Measurements from ENCODE around the gene PNLIPRP1. TPM values are rescaled to one million over a fixed set of nuclear protein-coding genes. Genes with fewer than 3 reads are reported as not detected.

Gene PNLIPRP1
- total and polyA plus RNA-seq, 7 donors, result 0.34 to 1.6 (median 0.38) TPM; not detected in 4

DNA sequence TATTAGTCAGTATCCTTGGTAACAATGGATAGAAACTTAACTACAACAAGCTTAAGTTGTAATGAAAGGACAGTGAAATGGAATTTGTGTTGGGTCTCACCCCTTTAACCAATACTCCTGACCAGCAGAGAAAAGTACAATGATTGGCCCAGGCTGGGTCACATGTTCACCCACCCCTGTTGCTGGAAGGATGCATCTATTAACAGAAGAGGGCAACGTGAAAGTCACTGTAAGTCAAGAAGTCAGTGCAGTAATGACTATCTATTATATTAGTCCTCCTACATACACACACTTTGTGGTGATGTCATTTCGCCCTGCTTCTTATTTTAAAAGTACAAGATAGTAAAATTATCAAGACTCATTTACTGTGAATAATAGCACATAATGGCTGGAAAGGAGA lies 46.2 kb downstream of the PNLIPRP1 start:
- Histone ChIP-seq H3K27me3 (ENCODE audit: insufficient read depth in 3 of 3, low read length in 2 of 3) (no peaks in the 10 kb centered on the region), H3K9me3 (peaks cover 8% of the 10 kb centered on the region), H3K4me3 (no peak overlapping the region), H3K36me3 (ENCODE audit: insufficient read depth in 1 of 2, low read depth in 1 of 2) (no peaks in the 10 kb centered on the region), H3K4me1 (no peaks in the 10 kb centered on the region), H3K27ac (no peak overlapping the region)
- 38 to 44% (median 41%) methylated on average over 2 of the region's 2 CpGs for WGBS, 3 donors
- DNase-seq (no peak), ATAC-seq (no peak)
- TF ChIP-seq, protein P1, sequence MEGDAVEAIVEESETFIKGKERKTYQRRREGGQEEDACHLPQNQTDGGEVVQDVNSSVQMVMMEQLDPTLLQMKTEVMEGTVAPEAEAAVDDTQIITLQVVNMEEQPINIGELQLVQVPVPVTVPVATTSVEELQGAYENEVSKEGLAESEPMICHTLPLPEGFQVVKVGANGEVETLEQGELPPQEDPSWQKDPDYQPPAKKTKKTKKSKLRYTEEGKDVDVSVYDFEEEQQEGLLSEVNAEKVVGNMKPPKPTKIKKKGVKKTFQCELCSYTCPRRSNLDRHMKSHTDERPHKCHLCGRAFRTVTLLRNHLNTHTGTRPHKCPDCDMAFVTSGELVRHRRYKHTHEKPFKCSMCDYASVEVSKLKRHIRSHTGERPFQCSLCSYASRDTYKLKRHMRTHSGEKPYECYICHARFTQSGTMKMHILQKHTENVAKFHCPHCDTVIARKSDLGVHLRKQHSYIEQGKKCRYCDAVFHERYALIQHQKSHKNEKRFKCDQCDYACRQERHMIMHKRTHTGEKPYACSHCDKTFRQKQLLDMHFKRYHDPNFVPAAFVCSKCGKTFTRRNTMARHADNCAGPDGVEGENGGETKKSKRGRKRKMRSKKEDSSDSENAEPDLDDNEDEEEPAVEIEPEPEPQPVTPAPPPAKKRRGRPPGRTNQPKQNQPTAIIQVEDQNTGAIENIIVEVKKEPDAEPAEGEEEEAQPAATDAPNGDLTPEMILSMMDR (IDR thresholded peaks at IDR 0.05), result no peak
- intact Hi-C loops (cut with DNase I), result no loop called here

DNA sequence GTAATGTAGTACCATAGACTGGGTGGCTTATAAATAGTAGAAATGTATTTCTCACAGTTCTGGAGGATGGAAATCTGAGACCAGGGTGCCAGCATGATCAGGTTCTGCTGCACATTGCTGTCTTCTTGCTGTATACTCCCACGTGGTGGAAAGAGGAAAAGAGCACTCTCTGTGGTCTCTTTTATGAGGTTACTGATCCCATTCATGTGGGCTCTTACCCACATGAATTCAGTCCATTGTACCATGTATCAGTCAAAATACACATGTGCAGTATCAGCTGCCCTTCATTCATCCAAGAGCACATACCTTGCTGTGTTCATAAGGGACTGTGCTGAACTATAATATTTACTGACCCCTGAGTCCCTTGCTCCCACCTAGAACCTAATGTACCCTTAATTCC lies 47.1 kb downstream of the PNLIPRP1 start:
- TF ChIP-seq, protein P1 (IDR thresholded peaks at IDR 0.05), result no peak
- no peak for ATAC-seq
- peaks cover 8% of the 10 kb centered on the region for H3K9me3 ChIP-seq
- no peaks in the 10 kb centered on the region for H3K27me3 ChIP-seq (ENCODE audit: insufficient read depth in 3 of 3, low read length in 2 of 3)
- intact Hi-C loops (cut with DNase I), result no loop called here
- WGBS, 3 donors, result 0 to 21% (median 8%) methylated on average over 1 of the region's 1 CpG
- no peaks in the 10 kb centered on the region for H3K4me1 ChIP-seq
- no peaks in the 10 kb centered on the region for H3K36me3 ChIP-seq (ENCODE audit: insufficient read depth in 1 of 2, low read depth in 1 of 2)
- no peak for DNase-seq
- H3K4me3 ChIP-seq, result no peak overlapping the region
- H3K27ac ChIP-seq, result no peak overlapping the region

DNA sequence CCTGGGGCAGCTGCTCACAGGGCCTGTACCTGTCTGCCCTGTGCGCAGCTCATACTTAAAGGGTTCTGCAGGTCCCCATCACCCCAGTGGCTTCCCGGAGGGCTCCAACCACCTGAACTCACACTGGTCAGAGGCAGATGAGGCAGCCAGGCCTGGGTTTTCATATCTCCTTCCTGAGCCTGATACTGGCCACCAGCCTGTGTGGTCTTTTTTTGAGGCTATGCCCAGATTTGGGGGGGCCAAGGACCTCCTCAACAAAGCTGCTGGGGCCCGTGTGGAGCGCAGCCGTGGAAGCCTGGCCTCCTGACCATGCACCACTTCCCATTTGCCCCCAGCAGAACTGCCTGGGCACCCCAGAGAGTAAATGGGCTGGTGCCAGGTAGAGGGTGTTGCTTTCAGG lies 55.7 kb downstream of the PNLIPRP1 start:
- H3K36me3 ChIP-seq (ENCODE audit: insufficient read depth in 1 of 2, low read depth in 1 of 2), result no peaks in the 10 kb centered on the region
- H3K9me3 ChIP-seq, result no peaks in the 10 kb centered on the region
- DNase-seq, result no peak
- H3K4me3 ChIP-seq, result no peak overlapping the region
- TF ChIP-seq, protein P1 (IDR thresholded peaks at IDR 0.05), result no peak
- intact Hi-C loops (cut with DNase I), result no loop called here
- no peak overlapping the region for H3K27ac ChIP-seq
- 85 to 95% (median 87%) methylated on average over 5 of the region's 5 CpGs for WGBS, 3 donors
- no peaks in the 10 kb centered on the region for H3K27me3 ChIP-seq (ENCODE audit: insufficient read depth in 3 of 3, low read length in 2 of 3)
- H3K4me1 ChIP-seq, result no peaks in the 10 kb centered on the region
- no peak for ATAC-seq

DNA sequence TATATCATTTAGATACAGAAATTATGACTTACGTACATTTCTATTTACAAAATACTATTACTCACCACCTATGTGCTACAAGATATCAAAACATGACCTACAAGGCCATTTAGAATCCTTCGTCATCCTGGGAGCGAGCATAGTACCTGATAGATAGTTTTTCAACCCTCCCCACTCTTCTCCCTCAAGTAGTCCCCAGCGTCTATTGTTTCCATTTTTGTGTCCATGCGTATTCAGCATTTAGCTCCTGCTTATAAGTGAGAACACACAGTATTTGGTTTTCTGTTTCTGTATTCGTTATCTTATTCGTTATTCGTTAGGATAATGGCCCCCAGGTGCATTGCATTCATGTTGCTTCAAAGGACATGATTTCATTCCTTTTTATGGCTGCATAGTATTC lies 58.1 kb downstream of the PNLIPRP1 start:
- Histone ChIP-seq H3K27me3 (ENCODE audit: insufficient read depth in 3 of 3, low read length in 2 of 3) (peaks cover 0 to 3% (median 0%) of the 10 kb centered on the region in 3 donors), H3K27ac (no peak overlapping the region), H3K4me1 (no peaks in the 10 kb centered on the region), H3K4me3 (no peak overlapping the region), H3K9me3 (no peaks in the 10 kb centered on the region), H3K36me3 (ENCODE audit: insufficient read depth in 1 of 2, low read depth in 1 of 2) (no peaks in the 10 kb centered on the region)
- 81 to 92% (median 87%) methylated on average over 8 of the region's 8 CpGs for WGBS, 3 donors
- DNase-seq, result no peak
- ATAC-seq, result no peak
- TF ChIP-seq, protein P1 (IDR thresholded peaks at IDR 0.05), result no peak
- intact Hi-C loops (cut with DNase I), result no loop called here

DNA sequence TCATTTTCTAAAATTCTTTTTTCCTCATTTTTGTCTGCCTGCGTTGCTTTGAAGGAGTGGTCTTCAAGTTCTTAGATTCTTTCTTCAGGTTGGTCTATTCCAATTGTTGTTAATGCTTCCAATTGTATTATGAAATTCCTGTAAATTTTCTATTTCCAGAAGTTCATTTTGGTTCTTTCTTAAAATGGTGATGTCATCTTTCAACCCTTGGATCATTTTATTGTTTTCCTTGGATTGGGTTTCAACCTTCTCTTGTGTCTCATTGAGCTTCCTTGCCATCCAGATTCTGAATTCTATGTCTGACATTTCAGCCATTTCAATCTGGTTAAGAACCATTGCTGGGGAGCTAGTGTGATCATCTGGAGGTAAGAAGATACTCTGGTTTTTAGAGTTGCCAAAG lies 63.1 kb downstream of the PNLIPRP1 start:
- Histone ChIP-seq H3K4me3 (no peak overlapping the region), H3K36me3 (ENCODE audit: insufficient read depth in 1 of 2, low read depth in 1 of 2) (no peaks in the 10 kb centered on the region), H3K9me3 (no peaks in the 10 kb centered on the region), H3K27ac (no peak overlapping the region), H3K27me3 (ENCODE audit: insufficient read depth in 3 of 3, low read length in 2 of 3) (peaks cover 0 to 3% (median 3%) of the 10 kb centered on the region in 3 donors), H3K4me1 (no peaks in the 10 kb centered on the region)
- ATAC-seq (no peak), DNase-seq (no peak)
- TF ChIP-seq, protein P1 (IDR thresholded peaks at IDR 0.05), result no peak
- WGBS, 3 donors, result 78 to 94% (median 91%) methylated on average over 1 of the region's 1 CpG
- intact Hi-C loops (cut with DNase I), result no loop called here
